Osteocyte (in vitro differentiated cells): ENCODE results near the gene ALDH1A2. TPM values are rescaled to one million over a fixed set of nuclear protein-coding genes. Genes with fewer than 3 reads are reported as not detected.

Source experiments
- DNase-seq: peaks from one replicate; pipeline ENCODE4 v3.0.0; 2021; ENCODE audit warnings: mixed read lengths; ENCODE audit not compliant: unreplicated experiment; ENCODE audit errors: extremely low spot score
- H3K27ac Mint-ChIP-seq: one replicate; pipeline ENCODE4 v1.8.0; 2021; ENCODE audit warnings: mild to moderate bottlenecking, mixed read lengths; ENCODE audit not compliant: unreplicated experiment
- H3K27me3 Mint-ChIP-seq: one replicate; pipeline ENCODE4 v1.8.0; 2021; ENCODE audit warnings: mixed read lengths; ENCODE audit not compliant: unreplicated experiment
- H3K36me3 Mint-ChIP-seq: one replicate; pipeline ENCODE4 v1.8.0; 2021; ENCODE audit warnings: mixed read lengths; ENCODE audit not compliant: unreplicated experiment
- H3K4me1 Mint-ChIP-seq: one replicate; pipeline ENCODE4 v1.8.0; 2021; ENCODE audit warnings: mixed read lengths; ENCODE audit not compliant: unreplicated experiment
- H3K4me3 Mint-ChIP-seq: one replicate; pipeline ENCODE4 v1.8.0; 2021; ENCODE audit warnings: mild to moderate bottlenecking, moderate library complexity, mixed read lengths; ENCODE audit not compliant: unreplicated experiment
- H3K9me3 Mint-ChIP-seq: one replicate; pipeline ENCODE4 v1.8.0; 2021; ENCODE audit warnings: mixed read lengths; ENCODE audit not compliant: unreplicated experiment
- total RNA-seq: library from RNA; stranded (reverse); gene quantifications from 2 replicates; pipeline ENCODE4 v1.2.1, GENCODE V29; 2021
- TF ChIP-seq, protein P1 (sequence below): fragments of 200-600 bp; sonication (generic); IDR thresholded peaks from 2 replicates; pipeline ENCODE4 v1.5.0; 2021; ENCODE audit warnings: antibody characterized with exemption, mild to moderate bottlenecking, moderate library complexity

Gene ALDH1A2
- total RNA-seq, 1 donor from 2014 or later = 0.48 TPM

DNA sequence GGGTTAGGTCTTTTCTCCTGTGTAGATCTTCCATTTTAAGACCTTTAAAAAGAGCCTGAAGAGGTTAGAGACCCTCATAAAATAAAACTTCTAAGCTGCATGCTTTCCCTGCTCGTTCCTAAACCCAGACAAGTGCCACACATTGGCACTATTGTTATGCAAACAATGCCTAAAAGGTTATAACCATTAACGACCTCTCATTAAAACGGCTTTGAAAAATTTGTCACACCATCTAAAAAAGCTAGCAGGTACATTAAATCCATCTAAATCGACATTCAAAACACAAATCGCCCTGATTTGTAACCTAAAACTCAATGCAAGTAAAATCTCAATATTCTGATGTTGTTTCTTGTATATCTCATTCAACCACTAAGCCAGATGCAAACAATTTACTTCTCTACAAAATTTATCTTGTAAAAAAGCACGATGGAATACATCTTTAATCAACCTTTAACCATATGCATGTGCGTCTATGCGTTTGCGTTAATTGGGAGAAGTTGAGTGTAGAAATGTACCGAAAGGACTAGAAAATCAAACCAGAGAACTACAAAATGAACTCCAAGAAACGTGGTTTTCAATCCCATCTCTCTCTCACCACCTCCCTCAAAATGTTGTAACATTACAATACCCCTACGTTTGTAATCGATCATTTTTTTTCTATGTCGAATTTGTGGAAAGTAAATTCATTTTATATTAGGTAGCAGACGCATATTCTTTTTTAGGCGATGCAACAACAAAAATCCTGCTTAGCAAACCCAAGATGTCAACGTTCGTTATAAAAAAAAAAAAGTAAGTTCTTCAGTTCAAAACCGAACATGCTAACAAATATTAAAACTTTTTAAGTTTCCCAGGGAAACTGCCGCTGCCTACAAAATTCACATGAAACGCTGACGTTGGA is 1.2 kb downstream of the ALDH1A2 start:
- Mint-ChIP-seq H3K9me3 (peaks cover 5% of the 10 kb centered on the region), H3K4me1 (peaks cover 3% of the 10 kb centered on the region), H3K27me3 (peaks cover 78% of the 10 kb centered on the region), H3K27ac (no peak overlapping the region), H3K36me3 (no peaks in the 10 kb centered on the region), H3K4me3 (no peak overlapping the region)
- DNase-seq = no peak
- TF ChIP-seq, protein P1, sequence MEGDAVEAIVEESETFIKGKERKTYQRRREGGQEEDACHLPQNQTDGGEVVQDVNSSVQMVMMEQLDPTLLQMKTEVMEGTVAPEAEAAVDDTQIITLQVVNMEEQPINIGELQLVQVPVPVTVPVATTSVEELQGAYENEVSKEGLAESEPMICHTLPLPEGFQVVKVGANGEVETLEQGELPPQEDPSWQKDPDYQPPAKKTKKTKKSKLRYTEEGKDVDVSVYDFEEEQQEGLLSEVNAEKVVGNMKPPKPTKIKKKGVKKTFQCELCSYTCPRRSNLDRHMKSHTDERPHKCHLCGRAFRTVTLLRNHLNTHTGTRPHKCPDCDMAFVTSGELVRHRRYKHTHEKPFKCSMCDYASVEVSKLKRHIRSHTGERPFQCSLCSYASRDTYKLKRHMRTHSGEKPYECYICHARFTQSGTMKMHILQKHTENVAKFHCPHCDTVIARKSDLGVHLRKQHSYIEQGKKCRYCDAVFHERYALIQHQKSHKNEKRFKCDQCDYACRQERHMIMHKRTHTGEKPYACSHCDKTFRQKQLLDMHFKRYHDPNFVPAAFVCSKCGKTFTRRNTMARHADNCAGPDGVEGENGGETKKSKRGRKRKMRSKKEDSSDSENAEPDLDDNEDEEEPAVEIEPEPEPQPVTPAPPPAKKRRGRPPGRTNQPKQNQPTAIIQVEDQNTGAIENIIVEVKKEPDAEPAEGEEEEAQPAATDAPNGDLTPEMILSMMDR = no peak

DNA sequence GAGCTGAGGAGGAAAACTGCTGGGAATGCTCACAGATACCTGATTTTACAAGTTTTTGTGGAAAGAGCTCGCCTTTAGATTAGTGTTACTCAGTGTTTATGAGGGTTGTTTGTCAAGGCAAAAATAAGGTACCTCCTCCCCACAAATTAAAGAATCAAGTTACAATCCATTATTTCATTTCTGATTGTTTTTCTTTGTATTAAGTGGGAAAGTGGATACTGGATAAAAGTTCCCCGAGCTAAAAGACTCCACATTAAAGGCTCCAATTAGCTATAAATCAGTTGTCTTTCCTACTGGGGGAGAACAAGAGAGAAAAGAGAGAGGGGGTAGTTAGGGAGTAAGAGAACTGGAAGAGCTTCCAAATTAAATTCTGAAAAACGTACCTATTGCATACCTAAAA is 1.9 kb downstream of the ALDH1A2 start:
- Mint-ChIP-seq H3K27me3 (peaks cover 80% of the 10 kb centered on the region), H3K36me3 (no peaks in the 10 kb centered on the region), H3K9me3 (peaks cover 5% of the 10 kb centered on the region), H3K4me1 (peaks cover 3% of the 10 kb centered on the region), H3K4me3 (no peak overlapping the region), H3K27ac (no peak overlapping the region)
- TF ChIP-seq, protein P1 = no peak
- no peak for DNase-seq

DNA sequence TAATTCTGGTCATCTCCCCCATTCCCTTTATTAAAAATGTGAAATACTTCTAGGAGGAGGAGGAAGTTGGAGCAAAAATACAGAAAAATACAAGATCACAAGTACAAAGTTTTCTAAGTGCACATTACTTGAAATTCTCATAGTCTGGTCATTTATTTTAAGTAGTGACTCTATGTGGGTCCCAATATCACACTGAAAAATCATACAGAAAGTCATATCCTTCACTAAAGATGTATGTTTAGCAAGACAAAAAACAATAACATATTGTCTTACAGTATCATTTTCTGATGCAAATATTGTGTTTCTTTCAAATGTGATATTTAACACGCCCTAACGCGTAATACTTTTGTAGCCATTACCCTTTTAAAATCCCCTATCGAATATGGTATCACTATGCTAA is 2.5 kb downstream of the ALDH1A2 start:
- H3K27me3 Mint-ChIP-seq = peaks cover 79% of the 10 kb centered on the region
- H3K9me3 Mint-ChIP-seq = peaks cover 5% of the 10 kb centered on the region
- TF ChIP-seq, protein P1 = no peak
- no peak overlapping the region for H3K27ac Mint-ChIP-seq
- H3K36me3 Mint-ChIP-seq = no peaks in the 10 kb centered on the region
- peaks cover 3% of the 10 kb centered on the region for H3K4me1 Mint-ChIP-seq
- H3K4me3 Mint-ChIP-seq = no peak overlapping the region
- no peak for DNase-seq

DNA sequence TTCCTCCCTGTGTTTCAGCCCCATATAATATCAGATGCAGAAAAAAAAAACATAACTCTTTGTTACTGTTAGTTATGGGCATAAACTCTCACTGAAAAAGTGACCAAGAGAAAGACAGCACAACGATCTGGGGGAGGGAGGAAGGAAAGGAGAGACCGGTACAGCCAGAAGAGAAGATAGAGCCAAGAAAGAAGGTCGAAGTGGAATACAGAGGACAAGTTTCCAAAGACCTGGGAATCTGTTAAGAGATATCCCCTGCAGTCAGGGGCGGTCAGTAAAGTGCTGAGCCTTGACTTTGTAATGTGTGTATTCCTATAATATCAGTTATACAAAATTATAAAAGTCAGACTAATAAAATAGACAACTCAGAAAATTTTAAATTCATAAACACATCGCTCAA is 3.3 kb downstream of the ALDH1A2 start:
- no peak for DNase-seq
- H3K4me3 Mint-ChIP-seq = no peak overlapping the region
- peaks cover 5% of the 10 kb centered on the region for H3K9me3 Mint-ChIP-seq
- TF ChIP-seq, protein P1 = no peak
- no peaks in the 10 kb centered on the region for H3K36me3 Mint-ChIP-seq
- H3K4me1 Mint-ChIP-seq = peaks cover 3% of the 10 kb centered on the region
- peaks cover 79% of the 10 kb centered on the region for H3K27me3 Mint-ChIP-seq
- no peak overlapping the region for H3K27ac Mint-ChIP-seq

DNA sequence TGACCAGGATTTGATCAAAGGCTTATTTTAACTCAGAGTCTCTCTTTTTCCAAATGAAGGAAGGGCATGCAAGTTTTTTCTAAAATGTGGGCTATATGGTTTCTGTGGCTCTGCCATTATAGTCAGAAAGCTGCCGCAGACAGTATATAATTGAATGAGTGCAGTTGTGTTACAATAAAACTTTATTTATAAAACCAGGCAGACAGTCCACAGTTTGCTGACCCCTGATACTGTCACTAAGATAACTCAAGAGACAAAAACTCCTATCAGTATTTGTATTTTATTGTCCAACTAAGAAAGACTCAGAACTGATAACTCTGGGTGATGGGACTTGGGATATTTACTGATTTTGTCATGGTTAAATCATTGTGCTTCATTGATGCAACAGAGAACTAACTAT is 4.9 kb downstream of the ALDH1A2 start:
- H3K4me1 Mint-ChIP-seq = no peaks in the 10 kb centered on the region

More for the DNA sequence above, 4.9 kb downstream of the ALDH1A2 start:
- Mint-ChIP-seq H3K9me3 (peaks cover 5% of the 10 kb centered on the region), H3K27me3 (peaks cover 83% of the 10 kb centered on the region), H3K4me3 (no peak overlapping the region), H3K36me3 (no peaks in the 10 kb centered on the region), H3K27ac (no peak overlapping the region)
- DNase-seq = no peak
- TF ChIP-seq, protein P1 = no peak
